Endothelial cell of hepatic sinusoid (primary cell): ENCODE data around the gene ATF7IP.
"Not testable (repeated sequence)": the region's sequence is repeated elsewhere in the genome, so short reads cannot be mapped to it uniquely, and the experiment has no call there.

Experiments
- in situ Hi-C: cut with HindIII; loops from 2 replicates; pipeline ENCODE4 v1.10.0; 2017; ENCODE audit warnings: low sequenced_read_pairs

Gene ATF7IP

GRCh38 chr12:14365294-14366208 is at the start of gene ATF7IP:
Gene ATF7IP, plus strand, starts transcription at chr12:14365682. Its CDS starts 58,234 bp downstream, at chr12:14423916.
- in situ Hi-C loops, result no loop called here

GRCh38 chr12:14317362-14318146 is 47.9 kb upstream of the ATF7IP start:
- in situ Hi-C loops, result no loop called here

- in situ Hi-C loops, result not testable (repeated sequence)
Observed at GRCh38 chr12:14319704-14320427, 45.6 kb upstream of the ATF7IP start.

- in situ Hi-C loops, result no loop called here
Observed at GRCh38 chr12:14322403-14322802, 43.1 kb upstream of the ATF7IP start.

- in situ Hi-C loops, result no loop called here
Observed at GRCh38 chr12:14325716-14326343, 39.7 kb upstream of the ATF7IP start.

- in situ Hi-C loops, result no loop called here
Observed at GRCh38 chr12:14326699-14327098, 38.8 kb upstream of the ATF7IP start.

- in situ Hi-C loops, result no loop called here
Observed at GRCh38 chr12:14327711-14328110, 37.8 kb upstream of the ATF7IP start.

GRCh38 chr12:14332482-14332881 is 33.0 kb upstream of the ATF7IP start:
- in situ Hi-C loops, result no loop called here

GRCh38 chr12:14340371-14340770 is 25.1 kb upstream of the ATF7IP start:
- in situ Hi-C loops, result no loop called here

- in situ Hi-C loops, result not testable (repeated sequence)
Observed at GRCh38 chr12:14351524-14351923, 14.0 kb upstream of the ATF7IP start.

- in situ Hi-C loops, result not testable (repeated sequence)
Observed at GRCh38 chr12:14352066-14352465, 13.4 kb upstream of the ATF7IP start.

- in situ Hi-C loops, result not testable (repeated sequence)
Observed at GRCh38 chr12:14354665-14355064, 10.8 kb upstream of the ATF7IP start.

- in situ Hi-C loops, result no loop called here
Observed at GRCh38 chr12:14356147-14356546, 9.3 kb upstream of the ATF7IP start.

GRCh38 chr12:14357486-14357885 is 8.0 kb upstream of the ATF7IP start:
- in situ Hi-C loops, result no loop called here

- in situ Hi-C loops, result no loop called here
Observed at GRCh38 chr12:14362352-14362751, 3.1 kb upstream of the ATF7IP start.

- in situ Hi-C loops, result no loop called here
Observed at GRCh38 chr12:14364583-14365271, 755 bp upstream of the ATF7IP start.

GRCh38 chr12:14366209-14367039 is 942 bp downstream of the ATF7IP start:
- in situ Hi-C loops, result no loop called here

GRCh38 chr12:14367040-14367661 is 1.7 kb downstream of the ATF7IP start:
- in situ Hi-C loops, result no loop called here

- in situ Hi-C loops, result no loop called here
Observed at GRCh38 chr12:14369311-14369710, 3.8 kb downstream of the ATF7IP start.
